ENCODE results near the gene RNF217. TPM values are rescaled to one million over a fixed set of nuclear protein-coding genes. Genes with fewer than 3 reads are reported as not detected.

The RNF217 gene
- total RNA-seq, 3 donors from 2014 or later (not counting 1 experiment from before 2014, with no cell fraction given): 3.3 to 9.5 (median 4.4) TPM

DNA sequence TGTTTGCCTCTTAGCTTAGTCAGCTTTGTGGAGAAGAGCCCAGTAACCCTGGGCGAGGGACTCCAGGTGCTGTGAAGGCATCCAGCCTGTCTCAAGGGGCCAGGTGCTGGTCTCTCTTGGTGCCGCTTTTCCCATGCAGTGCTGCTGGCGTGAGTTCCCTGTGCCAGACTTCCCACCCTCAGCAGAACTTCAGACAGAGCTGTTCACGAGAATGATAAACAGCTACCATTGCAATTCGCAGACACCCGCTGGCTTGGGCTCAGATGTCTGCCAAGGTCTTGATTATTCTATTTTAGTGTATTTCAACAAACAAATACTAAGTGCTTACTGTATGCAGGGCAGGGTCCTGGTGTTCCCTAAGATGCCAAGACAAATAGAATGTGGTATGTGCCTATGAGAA, 57.7 kb downstream of the RNF217 start:
- intact Hi-C loops (cut with micrococcal nuclease): no loop called here
- no peaks in the 10 kb centered on the region for H3K9me3 Mint-ChIP-seq
- DNase-seq (no peak), ATAC-seq (no peak)
- Histone ChIP-seq H3K36me3 (ENCODE audit: control insufficient read depth, insufficient read depth, low read length) (no peaks in the 10 kb centered on the region), H3K9me3 (ENCODE audit: control insufficient read depth, insufficient read depth, low read length) (no peaks in the 10 kb centered on the region), H3K4me3 (ENCODE audit: low read length) (no peak overlapping the region), H3K4me1 (ENCODE audit: control insufficient read depth, insufficient read depth, low read length) (no peaks in the 10 kb centered on the region), H3K27me3 (ENCODE audit: control insufficient read depth, insufficient read depth, low read length) (no peaks in the 10 kb centered on the region), H3K27ac (ENCODE audit: low read length) (no peak overlapping the region)
- no peaks in the 10 kb centered on the region for H3K27me3 Mint-ChIP-seq (ENCODE audit: low read depth in 2 of 2)
- TF ChIP-seq, protein P1, sequence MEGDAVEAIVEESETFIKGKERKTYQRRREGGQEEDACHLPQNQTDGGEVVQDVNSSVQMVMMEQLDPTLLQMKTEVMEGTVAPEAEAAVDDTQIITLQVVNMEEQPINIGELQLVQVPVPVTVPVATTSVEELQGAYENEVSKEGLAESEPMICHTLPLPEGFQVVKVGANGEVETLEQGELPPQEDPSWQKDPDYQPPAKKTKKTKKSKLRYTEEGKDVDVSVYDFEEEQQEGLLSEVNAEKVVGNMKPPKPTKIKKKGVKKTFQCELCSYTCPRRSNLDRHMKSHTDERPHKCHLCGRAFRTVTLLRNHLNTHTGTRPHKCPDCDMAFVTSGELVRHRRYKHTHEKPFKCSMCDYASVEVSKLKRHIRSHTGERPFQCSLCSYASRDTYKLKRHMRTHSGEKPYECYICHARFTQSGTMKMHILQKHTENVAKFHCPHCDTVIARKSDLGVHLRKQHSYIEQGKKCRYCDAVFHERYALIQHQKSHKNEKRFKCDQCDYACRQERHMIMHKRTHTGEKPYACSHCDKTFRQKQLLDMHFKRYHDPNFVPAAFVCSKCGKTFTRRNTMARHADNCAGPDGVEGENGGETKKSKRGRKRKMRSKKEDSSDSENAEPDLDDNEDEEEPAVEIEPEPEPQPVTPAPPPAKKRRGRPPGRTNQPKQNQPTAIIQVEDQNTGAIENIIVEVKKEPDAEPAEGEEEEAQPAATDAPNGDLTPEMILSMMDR (IDR thresholded peaks at IDR 0.05): no peak
- no peak overlapping the region for H3K27ac Mint-ChIP-seq
- H3K36me3 Mint-ChIP-seq: no peaks in the 10 kb centered on the region
- H3K4me3 Mint-ChIP-seq: no peak overlapping the region
- no peaks in the 10 kb centered on the region for H3K4me1 Mint-ChIP-seq
- 90% methylated on average over 6 of the region's 6 CpGs for WGBS (ENCODE audit: insufficient coverage)

DNA sequence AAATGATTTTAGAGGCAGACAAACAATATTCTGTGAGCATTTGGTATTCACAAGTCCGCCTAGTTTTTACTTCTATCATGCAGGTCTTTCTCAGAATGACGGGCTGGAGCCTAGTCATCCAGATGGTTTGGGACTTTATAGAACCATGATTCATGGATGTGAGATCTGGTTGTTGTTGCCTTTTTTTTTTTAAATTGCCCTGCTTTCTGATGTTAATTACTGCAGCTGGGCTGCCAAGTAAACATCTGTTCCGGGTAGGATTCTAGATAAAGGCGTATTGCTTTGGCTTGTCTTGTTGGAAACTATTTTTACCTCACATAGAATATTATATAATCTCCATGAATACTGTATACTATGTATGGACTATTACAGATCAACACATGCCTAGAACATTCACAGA, 58.1 kb downstream of the RNF217 start:
- no peak for DNase-seq
- TF ChIP-seq, protein P1 (IDR thresholded peaks at IDR 0.05): no peak
- no peaks in the 10 kb centered on the region for H3K27me3 ChIP-seq (ENCODE audit: control insufficient read depth, insufficient read depth, low read length)
- H3K36me3 ChIP-seq (ENCODE audit: control insufficient read depth, insufficient read depth, low read length): no peaks in the 10 kb centered on the region
- no peaks in the 10 kb centered on the region for H3K9me3 ChIP-seq (ENCODE audit: control insufficient read depth, insufficient read depth, low read length)
- no peaks in the 10 kb centered on the region for H3K9me3 Mint-ChIP-seq
- 85% methylated on average over 3 of the region's 4 CpGs for WGBS (ENCODE audit: insufficient coverage)
- no peak overlapping the region for H3K27ac ChIP-seq (ENCODE audit: low read length)
- H3K27ac Mint-ChIP-seq: no peak overlapping the region
- ATAC-seq: no peak
- H3K27me3 Mint-ChIP-seq (ENCODE audit: low read depth in 2 of 2): no peaks in the 10 kb centered on the region
- H3K4me1 Mint-ChIP-seq: no peaks in the 10 kb centered on the region
- no peak overlapping the region for H3K4me3 ChIP-seq (ENCODE audit: low read length)
- H3K4me3 Mint-ChIP-seq: no peak overlapping the region
- H3K4me1 ChIP-seq (ENCODE audit: control insufficient read depth, insufficient read depth, low read length): no peaks in the 10 kb centered on the region
- H3K36me3 Mint-ChIP-seq: no peaks in the 10 kb centered on the region
- intact Hi-C loops (cut with micrococcal nuclease): no loop called here

DNA sequence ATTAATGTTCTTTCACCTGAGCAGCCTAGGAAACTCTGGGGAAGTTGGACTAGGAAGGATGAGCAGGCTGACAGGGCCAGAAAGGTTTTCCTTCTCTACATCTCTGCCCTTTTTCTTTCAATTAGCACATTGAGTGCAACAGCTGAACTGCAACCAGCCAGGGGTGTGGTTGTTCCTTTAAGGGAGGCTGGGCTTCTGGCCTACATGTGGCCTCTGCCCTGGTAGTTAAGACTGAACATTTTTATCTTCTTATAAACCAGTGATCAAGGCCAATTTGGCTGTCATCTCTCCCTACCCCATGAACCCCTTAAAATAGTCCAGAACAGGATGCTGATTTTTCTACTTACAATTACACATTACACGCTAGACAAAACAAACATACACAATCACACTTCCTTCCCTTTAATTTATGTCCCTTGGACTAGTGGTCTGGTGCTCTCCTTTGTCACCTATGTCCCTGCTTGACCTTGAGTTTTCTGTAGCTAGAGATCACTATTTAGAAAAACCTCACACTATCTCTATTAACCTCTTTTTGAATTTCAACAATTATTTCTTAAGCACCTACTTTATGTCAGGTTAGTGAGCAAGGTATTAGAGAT, 60.3 kb downstream of the RNF217 start:
- no peaks in the 10 kb centered on the region for H3K27me3 Mint-ChIP-seq (ENCODE audit: low read depth in 2 of 2)
- 63% methylated on average over 1 of the region's 1 CpG for WGBS (ENCODE audit: insufficient coverage)
- TF ChIP-seq, protein P1 (IDR thresholded peaks at IDR 0.05): no peak
- no peak overlapping the region for H3K4me3 ChIP-seq (ENCODE audit: low read length)
- H3K36me3 ChIP-seq (ENCODE audit: control insufficient read depth, insufficient read depth, low read length): no peaks in the 10 kb centered on the region
- intact Hi-C loops (cut with micrococcal nuclease): no loop called here
- no peaks in the 10 kb centered on the region for H3K4me1 Mint-ChIP-seq
- ATAC-seq (no peak), DNase-seq (no peak)
- peaks cover 0 to 2% of the 10 kb centered on the region in 2 donors for H3K9me3 Mint-ChIP-seq
- no peak overlapping the region for H3K4me3 Mint-ChIP-seq
- no peaks in the 10 kb centered on the region for H3K36me3 Mint-ChIP-seq
- no peak overlapping the region for H3K27ac Mint-ChIP-seq
- H3K27me3 ChIP-seq (ENCODE audit: control insufficient read depth, insufficient read depth, low read length): no peaks in the 10 kb centered on the region
- no peak overlapping the region for H3K27ac ChIP-seq (ENCODE audit: low read length)
- no peaks in the 10 kb centered on the region for H3K9me3 ChIP-seq (ENCODE audit: control insufficient read depth, insufficient read depth, low read length)
- no peaks in the 10 kb centered on the region for H3K4me1 ChIP-seq (ENCODE audit: control insufficient read depth, insufficient read depth, low read length)
